Breast epithelium (tissue), 4 donors: Measurements from ENCODE around the gene UBXN6. TPM values are rescaled to one million over a fixed set of nuclear protein-coding genes. Genes with fewer than 3 reads are reported as not detected.

Source experiments
- DNase-seq, 2 donors: peaks; one replicate each; pipeline ENCODE4 v3.0.0-alpha.2; 2019; ENCODE audit warnings: low spot score in 2 of 2
- H3K27ac ChIP-seq, 2 donors: fragments of 200-600 bp; sonication (generic) in 1 of 2; one replicate each; pipeline ENCODE4 v1.5.1; 2016 to 2019; ENCODE audit warnings: mild to moderate bottlenecking in 1 of 2
- H3K27me3 ChIP-seq, 2 donors: fragments of 200-600 bp; sonication (generic) in 1 of 2; one replicate each; pipeline versions ENCODE4 v1.5.1 to v1.6.0; 2017 to 2019; ENCODE audit warnings: control low read depth in 1 of 2, mild to moderate bottlenecking in 1 of 2
- H3K36me3 ChIP-seq: fragments of 200-600 bp; one replicate; pipeline ENCODE4 v1.5.1; 2019
- H3K4me1 ChIP-seq, 2 donors: fragments of 200-600 bp; sonication (generic); one replicate each; pipeline ENCODE4 v1.5.1; 2016 to 2019; ENCODE audit warnings: control low read depth in 1 of 2
- H3K4me3 ChIP-seq, 3 donors: fragments of 200-600 bp; sonication (generic); 1 replicate in 2 of 3; 2 replicates in 1 of 3; pipeline ENCODE4 v1.5.1; 2016 to 2019; ENCODE audit warnings: mild to moderate bottlenecking in 3 of 3, moderate library complexity in 2 of 3
- H3K9me3 ChIP-seq, 2 donors: fragments of 200-600 bp; sonication (generic) in 1 of 2; one replicate each; pipeline ENCODE4 v1.5.1; 2016 to 2019; ENCODE audit warnings: control low read depth in 1 of 2
- CTCF ChIP-seq, 3 donors: fragments of 450-650 bp; IDR thresholded peaks; one replicate each; pipeline ENCODE4 v1.5.1; 2016 to 2017; ENCODE audit warnings: antibody characterized with exemption in 3 of 3, mild to moderate bottlenecking in 3 of 3, moderate library complexity in 3 of 3
- POLR2A ChIP-seq: fragments of 450-650 bp; IDR thresholded peaks from one replicate; pipeline ENCODE4 v1.6.1; 2016; ENCODE audit warnings: antibody characterized with exemption, mild to moderate bottlenecking, moderate library complexity
- POLR2AphosphoS5 ChIP-seq, 3 donors: sonication (generic); formaldehyde crosslinking; IDR thresholded peaks; one replicate each; pipeline ENCODE4 v1.6.1; 2017; ENCODE audit warnings: antibody characterized with exemption in 3 of 3
- intact Hi-C: fragments of 100-400 bp; cut with DNase I; formaldehyde crosslinking; loops from one replicate; pipeline ENCODE4 v1.15.1; 2023; ENCODE audit warnings: low total_unique reads
- total RNA-seq, 3 donors: library from RNA; depleted of rRNA; stranded (reverse); fragments of >200 nt; gene quantifications; one replicate each; pipeline ENCODE4 v1.1.0, GENCODE V29; 2016

The UBXN6 gene
- total RNA-seq: 100 to 1,000 TPM in 1 of 3 donors, 10 to 100 TPM in 2; 72.9 to 139 (median 91.1) TPM

- TF ChIP-seq CTCF (IDR thresholded peaks at IDR 0.05): no peak
- peak; percentile 56 to 67 (median 64) for TF ChIP-seq POLR2AphosphoS5 (IDR thresholded peaks at IDR 0.05)
- no peak for TF ChIP-seq POLR2A
- no peaks in the 10 kb centered on the region for H3K27me3 ChIP-seq
- DNase-seq: peak; percentile 96 to 97
- H3K9me3 ChIP-seq: no peaks in the 10 kb centered on the region
- intact Hi-C loops: no loop called here
- H3K4me3 ChIP-seq: peak within 1 kb of the TSS; percentile 75 to 83 (median 76)
- H3K36me3 ChIP-seq: no peaks in the 10 kb centered on the region
- peak within 1 kb of the TSS; percentile 79 to 87 for H3K27ac ChIP-seq
- H3K4me1 ChIP-seq: peaks cover 0 to 11% of the 10 kb centered on the region in 2 donors
These were observed at the start of gene UBXN6 for GRCh38 chr19:4457654-4458395. Gene UBXN6, minus strand, starts transcription at chr19:4457794. Its CDS starts 97 bp downstream, at chr19:4457697.

- no peaks in the 10 kb centered on the region for H3K36me3 ChIP-seq
- no peaks in the 10 kb centered on the region for H3K9me3 ChIP-seq
- no peak for DNase-seq
- intact Hi-C loops: no loop called here
- H3K27me3 ChIP-seq: no peaks in the 10 kb centered on the region
- no peaks in the 10 kb centered on the region for H3K4me1 ChIP-seq
- H3K27ac ChIP-seq: peak overlapping the region in 1 of 2 donors; percentile 7
- H3K4me3 ChIP-seq: no peak overlapping the region
- no peak for TF ChIP-seq POLR2AphosphoS5 (IDR thresholded peaks at IDR 0.05)
- TF ChIP-seq POLR2A: no peak
- TF ChIP-seq CTCF (IDR thresholded peaks at IDR 0.05): no peak
These were observed 49.5 kb upstream of the UBXN6 start for GRCh38 chr19:4507150-4507452.

GRCh38 chr19:4506449-4507149, 49.0 kb upstream of the UBXN6 start:
- no peaks in the 10 kb centered on the region for H3K36me3 ChIP-seq

GRCh38 chr19:4505570-4506448, 48.2 kb upstream of the UBXN6 start:
- no peak overlapping the region for H3K27ac ChIP-seq
- TF ChIP-seq POLR2AphosphoS5 (IDR thresholded peaks at IDR 0.05): no peak
- TF ChIP-seq POLR2A: no peak
- no peak for TF ChIP-seq CTCF (IDR thresholded peaks at IDR 0.05)

More at GRCh38 chr19:4506449-4507149, 49.0 kb upstream of the UBXN6 start:
- TF ChIP-seq POLR2A: no peak
- no peak for TF ChIP-seq POLR2AphosphoS5 (IDR thresholded peaks at IDR 0.05)
- TF ChIP-seq CTCF (IDR thresholded peaks at IDR 0.05): no peak
- H3K27me3 ChIP-seq: no peaks in the 10 kb centered on the region
- no peaks in the 10 kb centered on the region for H3K4me1 ChIP-seq
- peak overlapping the region in 1 of 2 donors; percentile 7 for H3K27ac ChIP-seq
- no peaks in the 10 kb centered on the region for H3K9me3 ChIP-seq
- intact Hi-C loops: no loop called here
- no peak overlapping the region for H3K4me3 ChIP-seq
- no peak for DNase-seq

More at GRCh38 chr19:4505570-4506448, 48.2 kb upstream of the UBXN6 start:
- Histone ChIP-seq H3K9me3 (no peaks in the 10 kb centered on the region), H3K4me1 (no peaks in the 10 kb centered on the region), H3K4me3 (no peak overlapping the region), H3K27me3 (no peaks in the 10 kb centered on the region), H3K36me3 (no peaks in the 10 kb centered on the region)
- no peak for DNase-seq
- intact Hi-C loops: no loop called here
